SK-N-SH treated with all-trans-retinoic acid at 6 μM for 48 hours (cell line): ENCODE results near the gene SCAMP5.

Source experiments
- ATAC-seq: fragments of 200-7000 bp; cut with Tn5 transposase; 3 replicates; pipeline ENCODE4 v1.9.1; 2020; ENCODE audit warnings: mild to moderate bottlenecking, moderate library complexity
- ARNTL ChIP-seq: fragments of 450-650 bp; formaldehyde crosslinking; IDR thresholded peaks from 2 replicates; pipeline ENCODE4 v1.5.0; 2020; ENCODE audit warnings: low read depth, mild to moderate bottlenecking, moderate library complexity, borderline replicate concordance
- BACH2 ChIP-seq: fragments of 250-450 bp; sonication (Bioruptor Pico); IDR thresholded peaks from 2 replicates; pipeline ENCODE4 v1.9.0; 2021; ENCODE audit warnings: mild to moderate bottlenecking, borderline replicate concordance
- CREB5 ChIP-seq: fragments of 250-450 bp; sonication (Bioruptor Pico); IDR thresholded peaks from 2 replicates; pipeline ENCODE4 v1.5.1; 2020; ENCODE audit warnings: low read depth, mild to moderate bottlenecking, moderate library complexity
- CSDC2 ChIP-seq: fragments of 250-450 bp; sonication (Bioruptor Pico); IDR thresholded peaks from 2 replicates; pipeline ENCODE4 v1.5.0; 2020; ENCODE audit warnings: mild to moderate bottlenecking, moderate library complexity
- GLIS3 ChIP-seq: fragments of 250-450 bp; sonication (Bioruptor Pico); IDR thresholded peaks from 2 replicates; pipeline ENCODE4 v1.5.0; 2020; ENCODE audit warnings: mild to moderate bottlenecking, moderate library complexity
- ISL1 ChIP-seq: fragments of 250-450 bp; sonication (Bioruptor Pico); IDR thresholded peaks from 2 replicates; pipeline ENCODE4 v2.1.2; 2022; ENCODE audit warnings: mild to moderate bottlenecking, moderate library complexity
- PATZ1 ChIP-seq: fragments of 250-450 bp; sonication (Bioruptor Pico); IDR thresholded peaks from 2 replicates; pipeline ENCODE4 v1.8.0; 2020; ENCODE audit warnings: mild to moderate bottlenecking, moderate library complexity, borderline replicate concordance
- POU6F1 ChIP-seq: fragments of 250-450 bp; sonication (Bioruptor Pico); IDR thresholded peaks from 2 replicates; pipeline ENCODE4 v1.8.0; 2021; ENCODE audit warnings: low read depth, mild to moderate bottlenecking, moderate library complexity, borderline replicate concordance
- PPARA ChIP-seq: fragments of 250-450 bp; sonication (Bioruptor Pico); IDR thresholded peaks from 2 replicates; pipeline ENCODE4 v1.5.0; 2020; ENCODE audit warnings: mild to moderate bottlenecking, borderline replicate concordance
- RARB ChIP-seq: fragments of 250-450 bp; sonication (Bioruptor Pico); IDR thresholded peaks from 2 replicates; pipeline ENCODE4 v1.8.0; 2021; ENCODE audit warnings: mild to moderate bottlenecking, moderate library complexity
- SNAI2 ChIP-seq: fragments of 250-450 bp; sonication (Bioruptor Pico); IDR thresholded peaks from 2 replicates; pipeline ENCODE4 v1.5.0; 2020; ENCODE audit warnings: mild to moderate bottlenecking, moderate library complexity
- TCF4 ChIP-seq: fragments of 250-450 bp; sonication (Bioruptor Pico); IDR thresholded peaks from 2 replicates; pipeline ENCODE4 v1.8.0; 2021; ENCODE audit warnings: mild to moderate bottlenecking, moderate library complexity, borderline replicate concordance
- TOX ChIP-seq: fragments of 250-450 bp; sonication (Bioruptor Pico); IDR thresholded peaks from 2 replicates; pipeline ENCODE4 v1.8.0; 2021; ENCODE audit warnings: mild to moderate bottlenecking, moderate library complexity, borderline replicate concordance
- TSHZ2 ChIP-seq: fragments of 250-450 bp; sonication (Bioruptor Pico); IDR thresholded peaks from 2 replicates; pipeline ENCODE4 v1.5.0; 2020; ENCODE audit warnings: mild to moderate bottlenecking, moderate library complexity
- ZFP3 ChIP-seq: fragments of 250-450 bp; sonication (Bioruptor Pico); IDR thresholded peaks from 2 replicates; pipeline ENCODE4 v1.5.0; 2020; ENCODE audit warnings: mild to moderate bottlenecking, moderate library complexity
- ZFP30 ChIP-seq: fragments of 450-650 bp; formaldehyde crosslinking; IDR thresholded peaks from 2 replicates; pipeline ENCODE4 v1.5.0; 2022; ENCODE audit warnings: mild to moderate bottlenecking, moderate library complexity
- ZNF565 ChIP-seq: fragments of 450-650 bp; formaldehyde crosslinking; conservative IDR thresholded peaks from 2 replicates; pipeline ENCODE4 v1.5.0; 2020; ENCODE audit warnings: low read depth, mild to moderate bottlenecking, moderate library complexity
- ZNF70 ChIP-seq: fragments of 450-650 bp; formaldehyde crosslinking; IDR thresholded peaks from 2 replicates; pipeline ENCODE4 v1.5.0; 2020; ENCODE audit warnings: mild to moderate bottlenecking, moderate library complexity
- ZNF8 ChIP-seq: fragments of 450-650 bp; formaldehyde crosslinking; IDR thresholded peaks from 2 replicates; pipeline ENCODE4 v1.5.0; 2020; ENCODE audit warnings: mild to moderate bottlenecking, moderate library complexity

SCAMP5 gene

GRCh38 chr15:74960286-74960685 lies 35.1 kb upstream of the SCAMP5 start:
- no peak for ATAC-seq
- TF ChIP-seq PPARA (CRISPR knock-in tag) (no peak), SNAI2 (no peak), TCF4 (CRISPR knock-in tag) (no peak), ZFP30 (CRISPR knock-in tag) (no peak), RARB (CRISPR knock-in tag) (no peak), TSHZ2 (CRISPR knock-in tag) (no peak), GLIS3 (CRISPR knock-in tag) (no peak), ZNF70 (CRISPR knock-in tag) (no peak), ZFP3 (CRISPR knock-in tag) (no peak), CREB5 (no peak), PATZ1 (CRISPR knock-in tag) (no peak), ZNF565 (CRISPR knock-in tag) (no peak), BACH2 (CRISPR knock-in tag) (no peak), ZNF8 (CRISPR knock-in tag) (no peak), POU6F1 (CRISPR knock-in tag) (no peak), TOX (CRISPR knock-in tag) (no peak), ISL1 (CRISPR knock-in tag) (no peak)

GRCh38 chr15:74960995-74961588 lies 34.3 kb upstream of the SCAMP5 start:
- no peak for ATAC-seq
- TF ChIP-seq CREB5 = no peak
- no peak for TF ChIP-seq CSDC2 (CRISPR knock-in tag)
- TF ChIP-seq TCF4 (CRISPR knock-in tag) = no peak
- TF ChIP-seq SNAI2 = no peak
- no peak for TF ChIP-seq ZFP3 (CRISPR knock-in tag)
- TF ChIP-seq, all 23 proteins: peak for 0

- TF ChIP-seq ZNF565 (CRISPR knock-in tag) = no peak
- TF ChIP-seq CREB5 = no peak
- no peak for TF ChIP-seq ZFP3 (CRISPR knock-in tag)
- TF ChIP-seq ARNTL (CRISPR knock-in tag) = no peak
- TF ChIP-seq, all 23 proteins: peak for 0
These were observed 33.7 kb upstream of the SCAMP5 start for GRCh38 chr15:74961616-74962015.

More at GRCh38 chr15:74961616-74962015, 33.7 kb upstream of the SCAMP5 start:
- no peak for ATAC-seq
